ENCODE results near the gene LRRC70. TPM values are rescaled to one million over a fixed set of nuclear protein-coding genes. Genes with fewer than 3 reads are reported as not detected.
A peak's percentile ranks its signal among the peaks of the same experiment; 100 is the strongest.

LRRC70 gene
- total and polyA plus RNA-seq, 2 of the 8 experiments (the other 6 are each of a cell fraction or from before 2014, with no cell fraction given) = 0.62 to 0.67 TPM

DNA sequence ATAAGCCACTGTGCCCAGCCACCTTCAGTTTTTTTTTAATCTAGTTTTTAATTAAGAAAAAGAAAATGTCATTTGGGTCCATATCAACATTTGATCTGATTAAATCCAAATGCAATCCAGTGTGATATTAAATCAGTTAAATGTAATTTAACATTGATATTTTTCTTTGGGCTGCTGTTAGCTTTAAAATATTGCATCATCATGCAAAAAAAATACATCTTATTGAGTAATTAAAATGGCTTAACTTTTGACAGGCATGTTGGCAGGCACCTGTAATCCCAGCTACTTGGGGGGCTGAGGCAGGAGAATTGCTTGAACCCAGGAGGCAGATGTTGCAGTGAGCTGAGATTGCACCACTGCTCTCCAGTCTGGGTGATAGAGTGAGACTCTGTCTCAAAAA is 22.7 kb upstream of the LRRC70 start:
- Histone ChIP-seq H3K23ac (ENCODE audit: insufficient read length) (no peak overlapping the region), H2BK120ac (replicated peaks; ENCODE audit: low read depth, low read length) (no peak overlapping the region), H2AFZ (ENCODE audit: low read length) (no peak overlapping the region), H3K4me2 (ENCODE audit: insufficient read depth in 1 of 2, low read depth in 2 of 2, low read length in 2 of 2) (no peak overlapping the region), H2BK20ac (ENCODE audit: low read length) (no peak overlapping the region), H4K8ac (ENCODE audit: extremely low read depth, insufficient read depth, low read length) (no peak overlapping the region), H3K9me3 (ENCODE audit: insufficient read depth in 2 of 2, low read depth in 1 of 2, low read length in 1 of 2) (no peaks in the 10 kb centered on the region), H3K27me3 (replicated peaks in 1 of 4; ENCODE audit: control insufficient read depth in 3 of 4, extremely low read depth in 1 of 4, insufficient read depth in 3 of 4, low read length in 3 of 4) (no peaks in the 10 kb centered on the region), H3K4me1 (replicated peaks in 1 of 4; ENCODE audit: control insufficient read depth in 3 of 4, insufficient read depth in 4 of 4, low read length in 3 of 4) (no peaks in the 10 kb centered on the region), H3K4ac (replicated peaks; ENCODE audit: insufficient read length, low read depth, low read length) (no peak overlapping the region), H3K18ac (ENCODE audit: extremely low read depth, low read length) (no peak overlapping the region), H2BK12ac (ENCODE audit: low read depth, low read length) (no peak overlapping the region), H4K20me1 (replicated peaks in 1 of 2; ENCODE audit: control insufficient read depth in 1 of 2, insufficient read depth in 2 of 2, low read length in 2 of 2) (no peaks in the 10 kb centered on the region), H3K36me3 (ENCODE audit: control insufficient read depth in 2 of 4, insufficient read depth in 4 of 4, low read length in 3 of 4) (peaks cover 0 to 9% (median 0%) of the 10 kb centered on the region in 4 experiments; a peak in 2 of 8 replicates), H4K91ac (replicated peaks; ENCODE audit: insufficient read length, low read length) (no peak overlapping the region), H3K27ac (ENCODE audit: low read depth, low read length) (no peak overlapping the region), H3K9ac (replicated peaks in 1 of 4; ENCODE audit: extremely low read depth in 1 of 4, low read depth in 3 of 4, low read length in 3 of 4) (no peak overlapping the region), H3K56ac (replicated peaks; ENCODE audit: insufficient read length, low read depth, low read length) (no peak overlapping the region), H4K5ac (ENCODE audit: insufficient read length, low read depth, low read length) (no peak overlapping the region), H2BK5ac (ENCODE audit: low read depth, low read length) (no peak overlapping the region), H3K23me2 (ENCODE audit: low read depth, low read length) (no peaks in the 10 kb centered on the region), H3K79me1 (ENCODE audit: low read depth, low read length) (no peaks in the 10 kb centered on the region), H2AK5ac (ENCODE audit: low read depth, low read length) (no peak overlapping the region), H3K79me2 (ENCODE audit: control insufficient read depth in 1 of 2, insufficient read depth in 2 of 2, low read length in 2 of 2) (no peaks in the 10 kb centered on the region), H3K14ac (ENCODE audit: insufficient read length) (no peak overlapping the region), H2BK15ac (ENCODE audit: low read length) (no peak overlapping the region), H3K4me3 (ENCODE audit: extremely low read depth in 1 of 4, insufficient read depth in 2 of 4, low read depth in 3 of 4, low read length in 4 of 4) (no peak overlapping the region)
- DNase-seq (ENCODE audit: low read depth in 1 of 2, low spot score in 2 of 2) (no peak), FAIRE-seq (no peak)
- TF ChIP-seq BCL11A (IDR thresholded peaks at IDR 0.05; ENCODE audit: low read depth in 2 of 2, low read length in 2 of 2) (no peak), SIN3A (conservative IDR thresholded peaks at IDR 0.05 in 1 of 2, IDR thresholded peaks at IDR 0.05 in 1 of 2; ENCODE audit: low read depth in 1 of 2, low read length in 2 of 2) (no peak), CEBPB (IDR thresholded peaks at IDR 0.05; ENCODE audit: low read depth, low read length) (peak; percentile 18; the same call in 1 of the 2 replicates), TAF1 (IDR thresholded peaks at IDR 0.05; ENCODE audit: low read depth, low read length) (no peak), RNF2 (IDR thresholded peaks at IDR 0.05; ENCODE audit: borderline replicate concordance, low read depth, low read length, missing control alignments, poor library complexity, severe bottlenecking) (no peak)
- ChIA-PET POLR2A (ENCODE audit: partially characterized antibody) (interaction anchor here (0.6 kb wide), 1 partner anchor 1147 kb away, joined by 3 read pairs; no protein-coding TSS in a partner anchor), CTCF (ENCODE audit: partially characterized antibody) (no interaction called here)
